ENCODE results near the gene SLC16A12. TPM values are rescaled to one million over a fixed set of nuclear protein-coding genes. Genes with fewer than 3 reads are reported as not detected.

SLC16A12 gene
- total RNA-seq, 1 donor from 2014 or later = 0.21 TPM

GRCh38 chr10:89543841-89544240 lies 8.4 kb upstream of the SLC16A12 start:
- Mint-ChIP-seq H3K36me3 (ENCODE audit: low read depth, unreplicated experiment) (no peaks in the 10 kb centered on the region), H3K27ac (ENCODE audit: unreplicated experiment) (no peak overlapping the region), H3K9me3 (ENCODE audit: unreplicated experiment) (no peaks in the 10 kb centered on the region), H3K4me3 (ENCODE audit: unreplicated experiment) (no peak overlapping the region), H3K4me1 (ENCODE audit: unreplicated experiment) (no peaks in the 10 kb centered on the region), H3K27me3 (ENCODE audit: unreplicated experiment) (peaks cover 2% of the 10 kb centered on the region)
- TF ChIP-seq CTCF (IDR thresholded peaks at IDR 0.05; ENCODE audit: unreplicated experiment) = no peak
- DNase-seq (ENCODE audit: low spot score) = no peak

- Mint-ChIP-seq H3K9me3 (ENCODE audit: unreplicated experiment) (no peaks in the 10 kb centered on the region), H3K27me3 (ENCODE audit: unreplicated experiment) (peaks cover 2% of the 10 kb centered on the region), H3K4me1 (ENCODE audit: unreplicated experiment) (no peaks in the 10 kb centered on the region), H3K36me3 (ENCODE audit: low read depth, unreplicated experiment) (no peaks in the 10 kb centered on the region), H3K27ac (ENCODE audit: unreplicated experiment) (no peak overlapping the region), H3K4me3 (ENCODE audit: unreplicated experiment) (no peak overlapping the region)
- DNase-seq (ENCODE audit: low spot score) = no peak
- TF ChIP-seq CTCF (IDR thresholded peaks at IDR 0.05; ENCODE audit: unreplicated experiment) = no peak
Observed at GRCh38 chr10:89540420-89540949, 5.1 kb upstream of the SLC16A12 start.

GRCh38 chr10:89537364-89537763 lies 2.0 kb upstream of the SLC16A12 start:
- Mint-ChIP-seq H3K27ac (ENCODE audit: unreplicated experiment) (no peak overlapping the region), H3K4me1 (ENCODE audit: unreplicated experiment) (peaks cover 5% of the 10 kb centered on the region), H3K27me3 (ENCODE audit: unreplicated experiment) (peaks cover 7% of the 10 kb centered on the region), H3K36me3 (ENCODE audit: low read depth, unreplicated experiment) (peaks cover 3% of the 10 kb centered on the region), H3K4me3 (ENCODE audit: unreplicated experiment) (no peak overlapping the region), H3K9me3 (ENCODE audit: unreplicated experiment) (no peaks in the 10 kb centered on the region)
- no peak for TF ChIP-seq CTCF (IDR thresholded peaks at IDR 0.05; ENCODE audit: unreplicated experiment)
- DNase-seq (ENCODE audit: low spot score) = no peak

GRCh38 chr10:89536013-89536354 lies 590 bp upstream of the SLC16A12 start:
- Mint-ChIP-seq H3K4me3 (ENCODE audit: unreplicated experiment) (peak overlapping the region; percentile 70), H3K27me3 (ENCODE audit: unreplicated experiment) (peaks cover 7% of the 10 kb centered on the region), H3K27ac (ENCODE audit: unreplicated experiment) (no peak overlapping the region), H3K4me1 (ENCODE audit: unreplicated experiment) (peaks cover 5% of the 10 kb centered on the region), H3K9me3 (ENCODE audit: unreplicated experiment) (no peaks in the 10 kb centered on the region), H3K36me3 (ENCODE audit: low read depth, unreplicated experiment) (peaks cover 3% of the 10 kb centered on the region)
- no peak for TF ChIP-seq CTCF (IDR thresholded peaks at IDR 0.05; ENCODE audit: unreplicated experiment)
- no peak for DNase-seq (ENCODE audit: low spot score)

- no peak for DNase-seq (ENCODE audit: low spot score)
- Mint-ChIP-seq H3K9me3 (ENCODE audit: unreplicated experiment) (no peaks in the 10 kb centered on the region), H3K27ac (ENCODE audit: unreplicated experiment) (no peak overlapping the region), H3K27me3 (ENCODE audit: unreplicated experiment) (peaks cover 7% of the 10 kb centered on the region), H3K4me3 (ENCODE audit: unreplicated experiment) (peak overlapping the region; percentile 85), H3K4me1 (ENCODE audit: unreplicated experiment) (peaks cover 5% of the 10 kb centered on the region), H3K36me3 (ENCODE audit: low read depth, unreplicated experiment) (peaks cover 3% of the 10 kb centered on the region)
- no peak for TF ChIP-seq CTCF (IDR thresholded peaks at IDR 0.05; ENCODE audit: unreplicated experiment)
Observed at GRCh38 chr10:89534826-89535166, 598 bp downstream of the SLC16A12 start.
